Epithelial cell of proximal tubule (primary cell): ENCODE results near the gene DSTN. TPM values are rescaled to one million over a fixed set of nuclear protein-coding genes. Genes with fewer than 3 reads are reported as not detected.

Experiments
- DNase-seq: peaks from one replicate; pipeline ENCODE4 v3.0.0-alpha.2; 2011; ENCODE audit warnings: low read depth
- H3K4me3 ChIP-seq: 2 replicates; pipeline ENCODE4 v1.5.1; 2011; ENCODE audit warnings: low read depth, mild to moderate bottlenecking, low read length
- total RNA-seq: library from RNA; depleted of rRNA; stranded (reverse); fragments of >200 nt; gene quantifications from 2 replicates; pipeline ENCODE4 v1.2.3, GENCODE V29; 2015
- TF ChIP-seq, protein P1 (sequence below): conservative IDR thresholded peaks from 2 replicates; pipeline ENCODE4 v1.5.1; 2012; ENCODE audit warnings: low read depth, mild to moderate bottlenecking, low read length

Gene DSTN
- total RNA-seq, 1 donor from 2014 or later, result 317 TPM

- no peak for DNase-seq
- TF ChIP-seq, protein P1, sequence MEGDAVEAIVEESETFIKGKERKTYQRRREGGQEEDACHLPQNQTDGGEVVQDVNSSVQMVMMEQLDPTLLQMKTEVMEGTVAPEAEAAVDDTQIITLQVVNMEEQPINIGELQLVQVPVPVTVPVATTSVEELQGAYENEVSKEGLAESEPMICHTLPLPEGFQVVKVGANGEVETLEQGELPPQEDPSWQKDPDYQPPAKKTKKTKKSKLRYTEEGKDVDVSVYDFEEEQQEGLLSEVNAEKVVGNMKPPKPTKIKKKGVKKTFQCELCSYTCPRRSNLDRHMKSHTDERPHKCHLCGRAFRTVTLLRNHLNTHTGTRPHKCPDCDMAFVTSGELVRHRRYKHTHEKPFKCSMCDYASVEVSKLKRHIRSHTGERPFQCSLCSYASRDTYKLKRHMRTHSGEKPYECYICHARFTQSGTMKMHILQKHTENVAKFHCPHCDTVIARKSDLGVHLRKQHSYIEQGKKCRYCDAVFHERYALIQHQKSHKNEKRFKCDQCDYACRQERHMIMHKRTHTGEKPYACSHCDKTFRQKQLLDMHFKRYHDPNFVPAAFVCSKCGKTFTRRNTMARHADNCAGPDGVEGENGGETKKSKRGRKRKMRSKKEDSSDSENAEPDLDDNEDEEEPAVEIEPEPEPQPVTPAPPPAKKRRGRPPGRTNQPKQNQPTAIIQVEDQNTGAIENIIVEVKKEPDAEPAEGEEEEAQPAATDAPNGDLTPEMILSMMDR, result no peak
- H3K4me3 ChIP-seq, result no peak overlapping the region
These were observed 3.6 kb downstream of the DSTN start for GRCh38 chr20:17573463-17573862.

DNA sequence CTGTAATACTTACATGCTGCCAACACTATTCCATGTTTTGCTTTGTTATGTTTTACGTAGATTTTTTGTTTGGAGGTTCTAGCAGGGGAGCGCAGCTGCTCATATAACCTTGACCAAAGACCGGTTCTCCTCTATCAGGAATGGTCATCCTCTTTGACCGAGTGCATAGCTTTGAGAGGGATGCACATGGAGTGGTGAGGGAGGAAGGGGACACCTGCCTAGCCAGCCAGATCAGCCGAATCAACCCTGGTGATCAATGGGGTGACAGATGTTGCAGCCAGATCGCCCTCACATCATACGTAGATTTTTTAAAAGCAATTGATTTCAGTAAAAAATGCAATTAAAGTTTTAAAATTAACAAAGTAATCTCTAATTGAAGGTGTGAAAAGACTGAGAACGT, 6.3 kb downstream of the DSTN start:
- TF ChIP-seq, protein P1, result no peak
- H3K4me3 ChIP-seq, result no peak overlapping the region
- DNase-seq, result no peak

DNA sequence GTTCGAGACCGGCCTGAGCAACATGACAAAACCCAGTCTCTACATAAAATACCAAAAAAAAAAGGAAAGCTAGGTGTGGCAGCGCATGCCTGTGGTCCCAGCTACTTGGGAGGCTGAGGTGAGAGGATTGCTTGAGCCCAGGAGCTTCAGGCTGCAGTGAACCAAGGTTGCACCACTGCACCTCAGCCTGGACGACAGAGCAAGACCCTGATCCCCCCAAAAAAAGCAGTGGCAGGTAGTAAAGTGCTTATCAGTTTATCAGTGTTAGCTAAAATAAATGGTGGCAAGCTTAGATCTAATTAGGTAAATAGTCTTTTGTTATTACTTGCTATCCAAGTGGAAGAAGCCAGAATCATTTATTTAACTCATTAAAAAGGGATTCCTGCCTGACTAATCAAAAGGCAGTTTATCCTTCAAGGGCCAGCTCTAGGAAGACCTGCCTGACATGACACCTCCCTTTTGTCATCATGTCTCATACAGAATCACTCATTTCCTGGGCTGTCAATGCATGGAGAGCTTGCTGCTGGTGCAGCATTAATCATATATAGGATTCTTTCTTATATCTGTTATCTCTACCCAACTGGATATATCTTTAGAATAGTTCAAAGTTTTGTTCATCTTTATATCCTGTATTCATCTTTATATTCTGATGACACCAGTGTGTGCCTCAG, 9.6 kb downstream of the DSTN start:
- DNase-seq, result no peak
- TF ChIP-seq, protein P1, result no peak
- no peak overlapping the region for H3K4me3 ChIP-seq

GRCh38 chr20:17580895-17581294, 11.0 kb downstream of the DSTN start:
- TF ChIP-seq, protein P1, result no peak
- H3K4me3 ChIP-seq, result no peak overlapping the region
- DNase-seq, result no peak

DNA sequence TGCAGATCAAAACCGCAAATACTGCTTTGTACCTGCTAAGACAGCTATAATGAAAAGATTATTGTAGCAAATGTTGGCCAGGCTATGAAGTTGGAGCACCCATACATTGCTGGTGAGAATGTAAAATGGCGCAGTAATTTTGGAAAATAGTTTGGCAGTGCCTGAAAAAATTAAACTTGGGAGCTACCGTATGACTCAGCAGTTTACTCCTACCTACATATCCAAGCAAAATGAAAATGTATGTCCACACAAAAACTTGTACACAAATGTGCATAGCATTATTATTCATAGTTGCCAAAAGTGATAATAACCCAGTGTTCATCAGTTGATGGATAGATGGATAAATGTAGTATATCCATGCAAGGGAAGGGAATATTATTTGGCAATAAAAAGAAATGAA, 13.3 kb downstream of the DSTN start:
- H3K4me3 ChIP-seq, result no peak overlapping the region
- TF ChIP-seq, protein P1, result no peak
- no peak for DNase-seq

GRCh38 chr20:17584689-17585088, 14.8 kb downstream of the DSTN start:
- TF ChIP-seq, protein P1, result no peak
- H3K4me3 ChIP-seq, result no peak overlapping the region

DNA sequence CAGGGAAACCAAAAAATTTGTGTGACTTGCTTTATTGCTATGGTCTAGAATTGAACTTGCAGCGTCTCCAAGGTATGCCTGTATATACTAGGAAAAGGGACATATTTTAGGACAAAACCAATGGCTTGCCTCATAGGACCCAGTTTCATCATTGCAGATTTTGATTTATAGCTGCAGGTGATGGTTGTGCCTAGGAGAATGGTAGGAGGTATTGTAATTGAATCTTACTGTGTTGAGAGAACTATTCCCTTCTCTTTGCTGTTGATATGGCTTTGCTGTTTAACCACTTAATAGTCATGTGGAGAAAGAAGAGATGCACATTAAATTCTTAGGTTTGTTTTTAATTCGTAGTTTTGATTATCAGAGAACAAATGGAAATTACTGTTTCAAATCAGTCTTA, 16.4 kb downstream of the DSTN start:
- no peak overlapping the region for H3K4me3 ChIP-seq
- TF ChIP-seq, protein P1, result no peak
- no peak for DNase-seq

More at GRCh38 chr20:17584689-17585088, 14.8 kb downstream of the DSTN start:
- no peak for DNase-seq
